Measurements from ENCODE around the gene ARMC5. TPM values are rescaled to one million over a fixed set of nuclear protein-coding genes. Genes with fewer than 3 reads are reported as not detected.
A peak's percentile ranks its signal among the peaks of the same experiment; 100 is the strongest.

ARMC5 gene
- total and polyA plus RNA-seq, 4 experiments from 2014 or later: 4.3 to 7.0 (median 6.3) TPM

DNA sequence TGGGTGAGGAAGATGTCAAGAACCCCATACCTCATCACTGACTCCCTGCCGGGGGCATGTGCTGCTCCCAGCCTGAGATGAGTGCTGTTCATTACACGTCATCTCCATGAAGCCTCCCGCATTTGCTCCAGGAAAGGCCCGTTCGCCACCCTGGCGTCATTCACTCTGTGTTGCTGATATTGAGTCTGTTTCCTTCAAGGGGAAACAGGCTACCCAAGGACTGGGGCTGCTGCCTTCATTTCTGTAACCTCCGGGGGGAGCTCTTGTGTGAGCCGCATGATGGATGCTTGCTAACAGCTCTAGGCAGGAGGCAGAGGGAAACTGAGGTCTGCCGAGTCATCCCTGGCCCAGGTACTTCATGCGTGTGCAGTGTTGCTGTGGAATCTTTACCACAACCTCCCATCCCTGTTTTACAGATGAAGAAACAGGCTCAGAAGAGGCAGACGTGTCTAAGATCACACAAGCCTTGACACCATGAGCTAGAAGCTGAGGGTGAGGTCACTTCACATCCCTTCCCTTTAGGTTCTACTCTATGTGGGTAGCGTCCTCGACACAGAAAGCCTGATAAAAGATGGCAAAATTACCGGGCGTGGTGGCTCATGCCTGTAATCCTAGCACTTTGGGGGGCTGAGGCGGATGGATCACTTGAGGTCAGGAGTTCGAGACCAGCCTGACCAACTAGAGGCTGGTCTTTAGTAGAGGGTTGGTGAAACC, 3.5 kb upstream of the ARMC5 start:
- Histone ChIP-seq H3K9me3 (ENCODE audit: control insufficient read depth in 1 of 2, low read length in 2 of 2) (no peaks in the 10 kb centered on the region), H3K36me3 (ENCODE audit: insufficient read depth, low read length) (no peaks in the 10 kb centered on the region), H3K4me1 (ENCODE audit: insufficient read depth, low read length) (peaks cover 47% of the 10 kb centered on the region), H3K27ac (ENCODE audit: low read depth, low read length) (no peak overlapping the region), H3K27me3 (ENCODE audit: insufficient read depth, low read length) (no peaks in the 10 kb centered on the region), H3K4me3 (ENCODE audit: low read length in 2 of 2) (no peak overlapping the region)
- Mint-ChIP-seq H3K36me3 (peaks cover 0 to 10% of the 10 kb centered on the region in 2 donors), H3K27ac (peak overlapping the region; percentile 9 to 94 (median 80)), H3K9me3 (peaks cover 0 to 4% (median 0%) of the 10 kb centered on the region in 8 donors), H3K4me1 (peaks cover 30 to 65% (median 43%) of the 10 kb centered on the region in 4 donors), H3K27me3 (no peaks in the 10 kb centered on the region), H3K4me3 (peak overlapping the region in 6 of 8 donors; percentile 12 to 52 (median 36))
- peak in 2 of 5 donors; percentile 10 to 22 for DNase-seq
- intact Hi-C loops (cut with micrococcal nuclease): loop anchor here (1.0 to 5.0 kb wide), 3 partner anchors 242 to 413 kb away; a partner anchor contains a TSS
- ChIA-PET POLR2A (ENCODE audit: partially characterized antibody) (interaction anchor here (0.6 to 1.1 kb wide), 7 partner anchors 13 to 657 kb away, joined by 3 read pairs; partner anchors contain the start of genes FUS and ZNF843), CTCF (ENCODE audit: partially characterized antibody) (interaction anchor here (0.7 to 5.3 kb wide), 11 partner anchors 12 to 428 kb away, joined by 3 to 36 read pairs (median 4); partner anchors contain the start of genes ZNF267 and ZNF843)

DNA sequence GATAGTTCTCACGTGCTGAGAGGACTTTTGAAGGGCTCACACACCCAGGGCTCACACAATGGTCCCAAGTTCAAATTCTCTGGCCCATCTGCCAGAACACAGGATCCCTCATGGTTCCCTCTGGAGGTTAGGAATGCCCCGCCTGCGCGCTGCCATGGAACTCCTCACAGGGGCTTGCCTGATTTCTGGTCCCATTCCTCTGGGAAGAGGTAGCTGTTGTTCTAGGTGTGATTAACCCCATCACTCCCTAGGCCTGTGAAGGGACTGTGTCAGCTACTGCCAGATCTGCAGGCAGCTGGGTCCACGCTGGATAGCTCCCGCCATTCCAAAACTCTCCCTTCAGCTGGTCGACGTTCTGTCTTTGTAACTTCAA, 2.3 kb upstream of the ARMC5 start:
- Mint-ChIP-seq H3K9me3 (peaks cover 0 to 4% (median 0%) of the 10 kb centered on the region in 8 donors), H3K27me3 (no peaks in the 10 kb centered on the region), H3K4me1 (peaks cover 28 to 64% (median 42%) of the 10 kb centered on the region in 4 donors), H3K4me3 (peak overlapping the region in 2 of 8 donors; percentile 20 to 32), H3K27ac (peak overlapping the region in 5 of 7 donors; percentile 17 to 94 (median 47)), H3K36me3 (peaks cover 0 to 10% of the 10 kb centered on the region in 2 donors)
- ChIA-PET CTCF (ENCODE audit: partially characterized antibody) (interaction anchor here (0.7 to 5.3 kb wide), 7 partner anchors 8 to 503 kb away, joined by 3 to 36 read pairs (median 11); partner anchors contain the start of genes ZNF267 and ZNF843), POLR2A (ENCODE audit: partially characterized antibody) (interaction anchor here (0.7 to 4.1 kb wide), 3 partner anchors 9 to 277 kb away, joined by 3 to 26 read pairs (median 12); partner anchors contain the start of gene FUS)
- no peak overlapping the region for H3K4me3 ChIP-seq (ENCODE audit: low read length in 2 of 2)
- no peaks in the 10 kb centered on the region for H3K27me3 ChIP-seq (ENCODE audit: insufficient read depth, low read length)
- intact Hi-C loops (cut with micrococcal nuclease): loop anchor here (5.0 kb wide), 2 partner anchors 240 to 255 kb away; a partner anchor contains a TSS
- no peak for DNase-seq
- H3K36me3 ChIP-seq (ENCODE audit: insufficient read depth, low read length): no peaks in the 10 kb centered on the region
- peaks cover 53% of the 10 kb centered on the region for H3K4me1 ChIP-seq (ENCODE audit: insufficient read depth, low read length)
- no peak overlapping the region for H3K27ac ChIP-seq (ENCODE audit: low read depth, low read length)
- H3K9me3 ChIP-seq (ENCODE audit: control insufficient read depth in 1 of 2, low read length in 2 of 2): no peaks in the 10 kb centered on the region

- Histone ChIP-seq H3K36me3 (ENCODE audit: insufficient read depth, low read length) (no peaks in the 10 kb centered on the region), H3K4me3 (ENCODE audit: low read length in 2 of 2) (peak overlapping the region; percentile 79 to 95), H3K9me3 (ENCODE audit: control insufficient read depth in 1 of 2, low read length in 2 of 2) (no peaks in the 10 kb centered on the region), H3K27me3 (ENCODE audit: insufficient read depth, low read length) (no peaks in the 10 kb centered on the region), H3K27ac (ENCODE audit: low read depth, low read length) (peak overlapping the region; percentile 99), H3K4me1 (ENCODE audit: insufficient read depth, low read length) (peaks cover 53% of the 10 kb centered on the region)
- H3K9me3 Mint-ChIP-seq: peaks cover 0 to 4% (median 0%) of the 10 kb centered on the region in 8 donors
- peak overlapping the region; percentile 91 to 95 (median 94) for H3K4me3 Mint-ChIP-seq
- peaks cover 28 to 63% (median 41%) of the 10 kb centered on the region in 4 donors for H3K4me1 Mint-ChIP-seq
- peak overlapping the region; percentile 92 to 98 (median 95) for H3K27ac Mint-ChIP-seq
- POLR2A ChIA-PET (ENCODE audit: partially characterized antibody): interaction anchor here (0.8 to 4.2 kb wide), 24 partner anchors 7 to 583 kb away, joined by 3 to 72 read pairs (median 11); partner anchors contain the start of genes COX6A2, FUS, KAT8 and PYCARD
- intact Hi-C loops (cut with micrococcal nuclease): loop anchor here (2.0 to 5.0 kb wide), 4 partner anchors 15 to 799 kb away; partner anchors contain the start of genes FBRS and ZNF843
- H3K36me3 Mint-ChIP-seq: peaks cover 5 to 16% of the 10 kb centered on the region in 2 donors
- CTCF ChIA-PET (ENCODE audit: partially characterized antibody): interaction anchor here (0.7 to 5.3 kb wide), 14 partner anchors 14 to 518 kb away, joined by 3 to 36 read pairs (median 6); partner anchors contain the start of genes RUSF1, ZNF267 and ZNF843
- no peaks in the 10 kb centered on the region for H3K27me3 Mint-ChIP-seq
- DNase-seq: peak; percentile 57 to 80 (median 58)
These were observed 1.0 kb upstream of the ARMC5 start for GRCh38 chr16:31458073-31458843.

- Mint-ChIP-seq H3K27ac (peak overlapping the region; percentile 94 to 99 (median 98)), H3K27me3 (no peaks in the 10 kb centered on the region), H3K9me3 (peaks cover 0 to 2% (median 0%) of the 10 kb centered on the region in 8 donors), H3K36me3 (peaks cover 13 to 23% of the 10 kb centered on the region in 2 donors), H3K4me3 (peak overlapping the region; percentile 90 to 95 (median 94)), H3K4me1 (peaks cover 24 to 60% (median 36%) of the 10 kb centered on the region in 4 donors)
- peaks cover 52% of the 10 kb centered on the region for H3K4me1 ChIP-seq (ENCODE audit: insufficient read depth, low read length)
- no peaks in the 10 kb centered on the region for H3K9me3 ChIP-seq (ENCODE audit: control insufficient read depth in 1 of 2, low read length in 2 of 2)
- intact Hi-C loops (cut with micrococcal nuclease): loop anchor here (1.0 to 5.0 kb wide), 15 partner anchors 16 to 801 kb away; partner anchors contain the start of genes FBRS, FBXL19, KAT8 and RUSF1
- DNase-seq: peak; percentile 99 to 100 (median 100)
- ChIA-PET POLR2A (ENCODE audit: partially characterized antibody) (interaction anchor here (0.5 to 4.2 kb wide), 30 partner anchors 10 to 801 kb away, joined by 3 to 72 read pairs (median 8); partner anchors contain the start of genes COX6A2, FUS, KAT8 and PYCARD), CTCF (ENCODE audit: partially characterized antibody) (interaction anchor here (1.0 to 4.8 kb wide), 21 partner anchors 8 to 519 kb away, joined by 3 to 38 read pairs (median 6); partner anchors contain the start of genes HSD3B7, RUSF1, SLC5A2 and TGFB1I1)
- peak overlapping the region; percentile 67 to 95 for H3K4me3 ChIP-seq (ENCODE audit: low read length in 2 of 2)
- no peaks in the 10 kb centered on the region for H3K27me3 ChIP-seq (ENCODE audit: insufficient read depth, low read length)
- H3K27ac ChIP-seq (ENCODE audit: low read depth, low read length): peak overlapping the region; percentile 99
- no peaks in the 10 kb centered on the region for H3K36me3 ChIP-seq (ENCODE audit: insufficient read depth, low read length)
These were observed 633 bp downstream of the ARMC5 start for GRCh38 chr16:31459687-31460581.

DNA sequence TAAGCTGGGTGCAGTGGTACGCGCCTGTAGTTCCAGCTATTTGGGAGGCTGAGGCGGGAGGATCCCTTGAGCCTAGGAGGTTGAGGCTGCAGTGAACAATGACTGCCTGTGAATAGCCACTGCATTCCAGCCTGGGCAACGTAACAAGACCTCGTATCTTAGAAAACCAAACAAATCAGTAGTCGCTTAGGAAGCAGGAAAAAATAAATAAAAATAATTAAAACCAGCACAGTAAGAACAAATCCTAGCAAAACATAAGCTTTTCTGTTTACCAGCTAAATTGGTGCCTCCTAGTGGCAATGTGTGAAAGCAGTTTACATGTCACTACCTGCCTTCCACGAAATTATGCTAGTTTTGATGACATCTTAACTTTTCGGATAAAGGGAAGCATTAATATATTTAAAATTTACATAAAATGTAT, 1.3 kb downstream of the ARMC5 start:
- H3K27me3 ChIP-seq (ENCODE audit: insufficient read depth, low read length): no peaks in the 10 kb centered on the region
- peak overlapping the region; percentile 99 for H3K27ac ChIP-seq (ENCODE audit: low read depth, low read length)
- peaks cover under 1% of the 10 kb centered on the region for H3K36me3 ChIP-seq (ENCODE audit: insufficient read depth, low read length)
- Mint-ChIP-seq H3K4me1 (peaks cover 20 to 54% (median 30%) of the 10 kb centered on the region in 4 donors), H3K27ac (peak overlapping the region; percentile 91 to 98 (median 96)), H3K9me3 (peaks cover 0 to 2% (median 0%) of the 10 kb centered on the region in 8 donors), H3K36me3 (peaks cover 19 to 29% of the 10 kb centered on the region in 2 donors), H3K27me3 (no peaks in the 10 kb centered on the region), H3K4me3 (peak overlapping the region; percentile 84 to 94 (median 91))
- intact Hi-C loops (cut with micrococcal nuclease): no loop called here
- DNase-seq: peak in 4 of 5 donors; percentile 36 to 47 (median 44)
- ChIA-PET CTCF (ENCODE audit: partially characterized antibody) (interaction anchor here (0.7 to 4.8 kb wide), 19 partner anchors 9 to 478 kb away, joined by 3 to 38 read pairs (median 6); partner anchors contain the start of genes HSD3B7, RUSF1, SLC5A2 and TGFB1I1), POLR2A (ENCODE audit: partially characterized antibody) (interaction anchor here (0.5 to 4.2 kb wide), 18 partner anchors 11 to 802 kb away, joined by 3 to 72 read pairs (median 10); partner anchors contain the start of genes KAT8, PYCARD, RUSF1 and SETD1A)
- H3K4me3 ChIP-seq (ENCODE audit: low read length in 2 of 2): peak overlapping the region; percentile 67 to 95
- peaks cover 46% of the 10 kb centered on the region for H3K4me1 ChIP-seq (ENCODE audit: insufficient read depth, low read length)
- no peaks in the 10 kb centered on the region for H3K9me3 ChIP-seq (ENCODE audit: control insufficient read depth in 1 of 2, low read length in 2 of 2)
